Measurements from ENCODE around the gene ERF. TPM values are rescaled to one million over a fixed set of nuclear protein-coding genes. Genes with fewer than 3 reads are reported as not detected.

Gene ERF
- total and polyA plus RNA-seq, 2 donors (not counting 1 experiment from before 2014, with no cell fraction given), result 48.6 to 51.5 TPM

- WGBS (ENCODE audit: insufficient coverage), result 94% methylated on average over 27 of the region's 27 CpGs
- TF ChIP-seq EZH2 (IDR thresholded peaks at IDR 0.05; ENCODE audit: borderline replicate concordance, insufficient read depth, low read depth, low read length, poor library complexity, severe bottlenecking), result no peak
- TF ChIP-seq, protein P1, sequence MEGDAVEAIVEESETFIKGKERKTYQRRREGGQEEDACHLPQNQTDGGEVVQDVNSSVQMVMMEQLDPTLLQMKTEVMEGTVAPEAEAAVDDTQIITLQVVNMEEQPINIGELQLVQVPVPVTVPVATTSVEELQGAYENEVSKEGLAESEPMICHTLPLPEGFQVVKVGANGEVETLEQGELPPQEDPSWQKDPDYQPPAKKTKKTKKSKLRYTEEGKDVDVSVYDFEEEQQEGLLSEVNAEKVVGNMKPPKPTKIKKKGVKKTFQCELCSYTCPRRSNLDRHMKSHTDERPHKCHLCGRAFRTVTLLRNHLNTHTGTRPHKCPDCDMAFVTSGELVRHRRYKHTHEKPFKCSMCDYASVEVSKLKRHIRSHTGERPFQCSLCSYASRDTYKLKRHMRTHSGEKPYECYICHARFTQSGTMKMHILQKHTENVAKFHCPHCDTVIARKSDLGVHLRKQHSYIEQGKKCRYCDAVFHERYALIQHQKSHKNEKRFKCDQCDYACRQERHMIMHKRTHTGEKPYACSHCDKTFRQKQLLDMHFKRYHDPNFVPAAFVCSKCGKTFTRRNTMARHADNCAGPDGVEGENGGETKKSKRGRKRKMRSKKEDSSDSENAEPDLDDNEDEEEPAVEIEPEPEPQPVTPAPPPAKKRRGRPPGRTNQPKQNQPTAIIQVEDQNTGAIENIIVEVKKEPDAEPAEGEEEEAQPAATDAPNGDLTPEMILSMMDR (IDR thresholded peaks at IDR 0.05), result no peak
- peaks cover 21% of the 10 kb centered on the region for H4K20me1 ChIP-seq (ENCODE audit: control insufficient read depth, insufficient read depth, low read length, poor library complexity, severe bottlenecking)
- H3K9me3 ChIP-seq (ENCODE audit: control extremely low read depth in 1 of 3, control insufficient read depth in 2 of 3, insufficient read depth in 1 of 3, low read length in 2 of 3), result no peaks in the 10 kb centered on the region
- H2AFZ ChIP-seq (ENCODE audit: insufficient read depth, low read depth, low read length, poor library complexity, severe bottlenecking), result no peak overlapping the region
- DNase-seq (no peak), ATAC-seq (ENCODE audit: low read depth) (no peak)
- H3K4me2 ChIP-seq (replicated peaks; ENCODE audit: low read depth, low read length, poor library complexity, severe bottlenecking), result no peak overlapping the region
- POLR2A ChIA-PET, result no interaction called here
- H3K27me3 ChIP-seq (replicated peaks in 1 of 4; ENCODE audit: control extremely low read depth in 1 of 4, control insufficient read depth in 3 of 4, insufficient read depth in 4 of 4, low read length in 3 of 4), result no peaks in the 10 kb centered on the region
- H3K4me3 ChIP-seq (ENCODE audit: control extremely low read depth in 1 of 5, extremely low read depth in 1 of 5, insufficient read depth in 1 of 5, low read depth in 2 of 5, low read length in 4 of 5), result no peak overlapping the region
- no peaks in the 10 kb centered on the region for H3K27me3 Mint-ChIP-seq
- H3K4me3 Mint-ChIP-seq, result no peak overlapping the region
- CTCF ChIA-PET, result interaction anchor here (1.7 to 2.3 kb wide), 2 partner anchors 160 to 184 kb away, joined by 5 to 6 read pairs; partner anchors contain the start of gene POU2F2
- H3K27ac Mint-ChIP-seq, result no peak overlapping the region
- H3K79me2 ChIP-seq (ENCODE audit: control insufficient read depth, insufficient read depth, low read length), result no peaks in the 10 kb centered on the region
- H3K27ac ChIP-seq (ENCODE audit: low read length in 2 of 2), result no peak overlapping the region
- intact Hi-C loops (cut with micrococcal nuclease), result no loop called here
- no peaks in the 10 kb centered on the region for H3K9me3 Mint-ChIP-seq (ENCODE audit: insufficient read depth)
- H3K4me1 ChIP-seq (ENCODE audit: control insufficient read depth in 2 of 2, insufficient read depth in 2 of 2, low read length in 2 of 2), result peaks cover 3 to 10% of the 10 kb centered on the region in 2 donors
- peaks cover 12% of the 10 kb centered on the region for H3K4me1 Mint-ChIP-seq
- H3K36me3 ChIP-seq (replicated peaks in 1 of 2; ENCODE audit: control extremely low read depth in 1 of 2, control insufficient read depth in 1 of 2, extremely low read depth in 1 of 2, insufficient read depth in 2 of 2, low read length in 1 of 2), result peaks cover 1 to 73% of the 10 kb centered on the region in 2 experiments
- no peak overlapping the region for H3K9ac ChIP-seq (ENCODE audit: low read length)
These were observed 37.4 kb upstream of the ERF start for GRCh38 chr19:42292042-42292960.

DNA sequence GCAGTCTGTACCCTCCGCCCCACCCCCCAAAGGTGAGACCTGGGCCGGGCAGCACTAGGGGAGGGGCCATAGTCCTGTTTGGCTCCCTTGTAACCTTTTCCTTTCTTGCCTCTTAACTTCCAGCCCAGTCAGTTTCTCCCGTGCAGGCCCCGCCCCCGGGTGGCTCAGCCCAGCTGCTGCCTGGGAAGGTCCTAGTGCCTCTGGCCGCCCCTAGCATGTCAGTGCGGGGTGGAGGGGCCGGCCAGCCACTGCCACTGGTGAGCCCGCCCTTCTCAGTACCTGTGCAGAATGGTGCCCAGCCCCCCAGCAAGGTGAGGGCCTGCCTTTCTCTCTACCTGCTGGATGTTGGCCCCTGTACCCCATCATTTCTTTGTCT, 36.5 kb upstream of the ERF start:
- CTCF ChIA-PET, result interaction anchor here (0.7 to 1.8 kb wide), 3 partner anchors 109 to 183 kb away, joined by 3 to 5 read pairs (median 4); partner anchors contain the start of gene POU2F2
- peaks cover 28% of the 10 kb centered on the region for H4K20me1 ChIP-seq (ENCODE audit: control insufficient read depth, insufficient read depth, low read length, poor library complexity, severe bottlenecking)
- ATAC-seq (ENCODE audit: low read depth) (no peak), DNase-seq (no peak)
- Mint-ChIP-seq H3K9me3 (ENCODE audit: insufficient read depth) (no peaks in the 10 kb centered on the region), H3K27ac (no peak overlapping the region), H3K27me3 (no peaks in the 10 kb centered on the region), H3K4me3 (no peak overlapping the region), H3K4me1 (peaks cover 13% of the 10 kb centered on the region)
- no peak overlapping the region for H3K4me2 ChIP-seq (replicated peaks; ENCODE audit: low read depth, low read length, poor library complexity, severe bottlenecking)
- H3K4me3 ChIP-seq (ENCODE audit: control extremely low read depth in 1 of 5, extremely low read depth in 1 of 5, insufficient read depth in 1 of 5, low read depth in 2 of 5, low read length in 4 of 5), result no peak overlapping the region
- no peaks in the 10 kb centered on the region for H3K27me3 ChIP-seq (replicated peaks in 1 of 4; ENCODE audit: control extremely low read depth in 1 of 4, control insufficient read depth in 3 of 4, insufficient read depth in 4 of 4, low read length in 3 of 4)
- peaks cover 1 to 78% of the 10 kb centered on the region in 2 experiments for H3K36me3 ChIP-seq (replicated peaks in 1 of 2; ENCODE audit: control extremely low read depth in 1 of 2, control insufficient read depth in 1 of 2, extremely low read depth in 1 of 2, insufficient read depth in 2 of 2, low read length in 1 of 2)
- no peak overlapping the region for H3K27ac ChIP-seq (ENCODE audit: low read length in 2 of 2)
- H2AFZ ChIP-seq (ENCODE audit: insufficient read depth, low read depth, low read length, poor library complexity, severe bottlenecking), result no peak overlapping the region
- H3K4me1 ChIP-seq (ENCODE audit: control insufficient read depth in 2 of 2, insufficient read depth in 2 of 2, low read length in 2 of 2), result peaks cover 3 to 14% of the 10 kb centered on the region in 2 donors
- WGBS (ENCODE audit: insufficient coverage), result 89% methylated on average over 9 of the region's 9 CpGs
- TF ChIP-seq, protein P1 (IDR thresholded peaks at IDR 0.05), result no peak
- no peak for TF ChIP-seq EZH2 (IDR thresholded peaks at IDR 0.05; ENCODE audit: borderline replicate concordance, insufficient read depth, low read depth, low read length, poor library complexity, severe bottlenecking)
- H3K79me2 ChIP-seq (ENCODE audit: control insufficient read depth, insufficient read depth, low read length), result no peaks in the 10 kb centered on the region
- no peaks in the 10 kb centered on the region for H3K9me3 ChIP-seq (ENCODE audit: control extremely low read depth in 1 of 3, control insufficient read depth in 2 of 3, insufficient read depth in 1 of 3, low read length in 2 of 3)
- intact Hi-C loops (cut with micrococcal nuclease), result no loop called here
- POLR2A ChIA-PET, result no interaction called here
- H3K9ac ChIP-seq (ENCODE audit: low read length), result no peak overlapping the region

Data from B cell (primary cell).